Spleen (tissue), 7 donors: Measurements from ENCODE around the gene EPHB6.

Source experiments
- CTCF ChIP-seq, 11 experiments: fragments of 200-600 bp in 7 of 11; fragments of 450-650 bp in 4 of 11; sonication (generic) in 4 of 11; IDR thresholded peaks in 8 of 11; conservative IDR thresholded peaks in 3 of 11; 1 replicate in 7 of 11; 2 replicates in 4 of 11; pipeline versions ENCODE4 v1.4.0 to v1.8.0; 2016 to 2021; ENCODE audit warnings: antibody characterized with exemption in 11 of 11, inconsistent platforms in 4 of 11, mild to moderate bottlenecking in 1 of 11
- POLR2A ChIP-seq, 3 donors: fragments of 450-650 bp; IDR thresholded peaks; one replicate each; pipeline ENCODE4 v1.5.1; 2017; ENCODE audit warnings: antibody characterized with exemption in 3 of 3, mild to moderate bottlenecking in 1 of 3
- donor health status: DM: no; HTN: no; CAD: no; lungs with moderate emphysema.
- donor health status: DM: no; HTN: no; CAD: no.
- donor health status: DM: no; HTN: no; CAD: no.

GRCh38 chr7:142871260-142872105 lies 16.6 kb downstream of the EPHB6 start:
- TF ChIP-seq POLR2A (IDR thresholded peaks at IDR 0.05) (no peak), CTCF (IDR thresholded peaks at IDR 0.05 in 8 of 11, conservative IDR thresholded peaks at IDR 0.05 in 3 of 11) (no peak)
